Mucosa of rectum (tissue), 2 donors: ENCODE measurements around the gene KLHL3.

Source experiments
- H3K27ac ChIP-seq, 2 donors: one replicate each; pipeline ENCODE4 v1.7.0; 2013; ENCODE audit warnings: inconsistent platforms in 2 of 2, low read depth in 2 of 2, low read length in 2 of 2
- H3K27me3 ChIP-seq, 2 donors: one replicate each; pipeline ENCODE4 v1.7.0; 2013; ENCODE audit warnings: low read length in 2 of 2; ENCODE audit not compliant: control insufficient read depth in 2 of 2, insufficient read depth in 2 of 2
- H3K36me3 ChIP-seq, 2 donors: one replicate each; pipeline ENCODE4 v1.7.0; 2013; ENCODE audit warnings: low read length in 2 of 2; ENCODE audit not compliant: control insufficient read depth in 2 of 2, insufficient read depth in 2 of 2
- H3K4me1 ChIP-seq, 2 donors: one replicate each; pipeline ENCODE4 v1.7.0; 2013; ENCODE audit warnings: low read length in 2 of 2, mild to moderate bottlenecking in 1 of 2; ENCODE audit not compliant: control insufficient read depth in 2 of 2, insufficient read depth in 2 of 2
- H3K4me3 ChIP-seq, 2 donors: one replicate each; pipeline ENCODE4 v1.7.0; 2013; ENCODE audit warnings: low read length in 2 of 2
- H3K9ac ChIP-seq, 2 donors: one replicate each; pipeline ENCODE4 v1.7.0; 2013; ENCODE audit warnings: low read length in 2 of 2, low read depth in 1 of 2, mild to moderate bottlenecking in 1 of 2
- H3K9me3 ChIP-seq, 2 donors: one replicate each; pipeline ENCODE4 v1.7.0; 2013; ENCODE audit warnings: low read length in 2 of 2; ENCODE audit not compliant: control insufficient read depth in 2 of 2
- donor health status: healthy.
- donor health status: Normal muscosa, but diverticular disease.

Gene KLHL3

GRCh38 chr5:137743031-137743640 lies 7.2 kb upstream of the KLHL3 start:
- Histone ChIP-seq H3K36me3 (no peaks in the 10 kb centered on the region), H3K27ac (no peak overlapping the region), H3K4me1 (no peaks in the 10 kb centered on the region), H3K9me3 (no peaks in the 10 kb centered on the region), H3K27me3 (no peaks in the 10 kb centered on the region), H3K9ac (no peak overlapping the region), H3K4me3 (no peak overlapping the region)

GRCh38 chr5:137741718-137742117 lies 5.8 kb upstream of the KLHL3 start:
- Histone ChIP-seq H3K27me3 (no peaks in the 10 kb centered on the region), H3K9ac (no peak overlapping the region), H3K27ac (no peak overlapping the region), H3K36me3 (no peaks in the 10 kb centered on the region), H3K4me1 (peaks cover 0 to 6% of the 10 kb centered on the region in 2 donors), H3K4me3 (no peak overlapping the region), H3K9me3 (no peaks in the 10 kb centered on the region)

DNA sequence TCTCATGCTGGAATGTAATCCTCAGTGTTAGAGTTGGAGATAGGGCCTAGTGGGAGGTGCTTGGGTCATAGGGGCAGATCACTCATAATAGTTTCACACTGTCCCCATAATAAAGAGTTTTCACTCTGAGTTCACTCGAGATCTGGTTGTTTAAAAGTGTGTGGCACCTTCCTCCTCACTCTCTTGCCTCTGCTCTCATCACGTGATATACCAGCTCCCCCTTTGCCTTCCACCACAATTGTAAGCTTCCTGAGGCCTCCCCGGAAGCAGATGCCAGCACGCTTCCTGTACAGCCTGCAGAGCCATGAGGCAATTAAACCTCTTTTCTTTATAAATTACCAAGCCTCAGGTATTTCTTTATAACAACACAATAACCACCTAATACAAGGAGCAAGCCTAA lies 3.8 kb upstream of the KLHL3 start:
- no peaks in the 10 kb centered on the region for H3K9me3 ChIP-seq
- peaks cover 10 to 19% of the 10 kb centered on the region in 2 donors for H3K4me1 ChIP-seq

GRCh38 chr5:137738947-137739346 lies 3.1 kb upstream of the KLHL3 start:
- Histone ChIP-seq H3K9ac (no peak overlapping the region), H3K27me3 (no peaks in the 10 kb centered on the region), H3K27ac (no peak overlapping the region), H3K9me3 (no peaks in the 10 kb centered on the region), H3K4me1 (peaks cover 10 to 19% of the 10 kb centered on the region in 2 donors), H3K36me3 (no peaks in the 10 kb centered on the region), H3K4me3 (no peak overlapping the region)

More for the DNA sequence above, 3.8 kb upstream of the KLHL3 start:
- Histone ChIP-seq H3K36me3 (no peaks in the 10 kb centered on the region), H3K9ac (no peak overlapping the region), H3K4me3 (no peak overlapping the region), H3K27me3 (no peaks in the 10 kb centered on the region), H3K27ac (no peak overlapping the region)

DNA sequence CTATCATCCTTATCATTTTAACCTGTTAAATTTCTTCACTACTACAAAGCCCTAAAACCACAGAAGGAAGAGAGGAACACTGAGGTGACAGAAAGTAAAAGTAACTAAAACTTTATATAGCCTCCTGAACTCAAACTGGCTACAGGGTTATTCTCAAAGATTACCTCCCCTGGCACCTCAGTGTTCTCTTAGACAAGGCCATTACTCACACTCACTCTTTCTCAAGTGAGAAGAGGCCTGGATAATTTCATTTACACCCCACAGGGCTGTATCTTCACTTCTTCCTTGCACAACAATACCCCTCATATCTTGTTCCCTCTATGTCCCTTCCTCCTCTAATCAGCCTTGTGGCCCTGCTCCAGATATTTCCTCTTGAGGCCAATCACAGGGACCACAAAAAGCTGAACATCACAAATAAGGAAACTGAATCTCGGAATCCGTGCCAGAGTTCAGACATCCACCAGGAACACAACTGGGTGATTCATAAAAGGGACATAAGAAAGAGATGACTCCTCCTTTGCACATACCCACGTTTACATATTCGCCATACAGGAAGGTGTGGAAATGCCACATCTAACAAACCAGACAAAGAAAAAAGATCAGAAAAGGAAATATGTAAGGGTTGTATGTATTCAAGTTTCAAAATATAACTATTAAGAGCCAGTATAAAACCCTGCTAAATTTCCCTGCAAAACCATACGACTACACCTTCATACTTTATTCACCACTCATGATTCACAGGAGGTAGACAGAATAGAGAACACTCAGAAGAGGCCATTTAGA lies 1.7 kb upstream of the KLHL3 start:
- no peak overlapping the region for H3K9ac ChIP-seq
- H3K4me3 ChIP-seq, result no peak overlapping the region
- no peaks in the 10 kb centered on the region for H3K9me3 ChIP-seq
- H3K36me3 ChIP-seq, result no peaks in the 10 kb centered on the region
- no peak overlapping the region for H3K27ac ChIP-seq
- peaks cover 10 to 19% of the 10 kb centered on the region in 2 donors for H3K4me1 ChIP-seq
- no peaks in the 10 kb centered on the region for H3K27me3 ChIP-seq

GRCh38 chr5:137736496-137736895 lies 607 bp upstream of the KLHL3 start:
- Histone ChIP-seq H3K27me3 (no peaks in the 10 kb centered on the region), H3K9ac (no peak overlapping the region), H3K36me3 (no peaks in the 10 kb centered on the region), H3K4me1 (peaks cover 10 to 19% of the 10 kb centered on the region in 2 donors), H3K4me3 (peak overlapping the region in 1 of 2 donors; percentile 73), H3K27ac (no peak overlapping the region), H3K9me3 (no peaks in the 10 kb centered on the region)

GRCh38 chr5:137734962-137735554 lies 831 bp downstream of the KLHL3 start:
- peak overlapping the region; percentile 60 to 73 for H3K4me3 ChIP-seq
- peak overlapping the region in 1 of 2 donors; percentile 19 for H3K27ac ChIP-seq
- H3K36me3 ChIP-seq, result no peaks in the 10 kb centered on the region
- H3K9ac ChIP-seq, result peak overlapping the region; percentile 57 to 58
- peaks cover 10 to 19% of the 10 kb centered on the region in 2 donors for H3K4me1 ChIP-seq
- H3K9me3 ChIP-seq, result no peaks in the 10 kb centered on the region
- no peaks in the 10 kb centered on the region for H3K27me3 ChIP-seq

GRCh38 chr5:137734331-137734730 lies 1.6 kb downstream of the KLHL3 start:
- Histone ChIP-seq H3K4me3 (peak overlapping the region in 1 of 2 donors; percentile 73), H3K4me1 (peaks cover 10 to 19% of the 10 kb centered on the region in 2 donors), H3K27me3 (no peaks in the 10 kb centered on the region), H3K9ac (no peak overlapping the region), H3K9me3 (no peaks in the 10 kb centered on the region), H3K36me3 (no peaks in the 10 kb centered on the region), H3K27ac (no peak overlapping the region)

DNA sequence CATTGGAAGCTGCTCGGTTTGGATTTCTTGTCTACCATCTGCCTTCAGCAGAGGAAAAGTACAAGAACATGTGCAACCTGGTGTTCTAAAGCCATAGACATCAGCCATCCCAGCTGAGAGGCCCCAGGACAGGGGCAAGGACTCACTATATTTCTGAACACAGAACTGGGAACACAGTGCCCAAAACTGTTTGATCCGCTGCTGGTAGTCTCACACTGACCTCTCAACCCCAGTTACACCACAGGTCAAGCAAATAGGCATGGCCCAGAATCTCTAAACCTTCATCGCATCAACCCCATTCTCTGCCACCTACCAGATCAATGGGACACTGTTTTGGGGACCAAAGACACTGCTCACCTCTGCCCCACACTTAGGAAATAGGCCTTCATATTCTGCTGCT lies 2.0 kb downstream of the KLHL3 start:
- Histone ChIP-seq H3K27ac (no peak overlapping the region), H3K4me1 (peaks cover 10 to 19% of the 10 kb centered on the region in 2 donors), H3K4me3 (no peak overlapping the region), H3K9me3 (no peaks in the 10 kb centered on the region), H3K27me3 (no peaks in the 10 kb centered on the region), H3K36me3 (no peaks in the 10 kb centered on the region), H3K9ac (no peak overlapping the region)

- peaks cover 10 to 19% of the 10 kb centered on the region in 2 donors for H3K4me1 ChIP-seq
- no peaks in the 10 kb centered on the region for H3K27me3 ChIP-seq
- no peaks in the 10 kb centered on the region for H3K9me3 ChIP-seq
- H3K27ac ChIP-seq, result no peak overlapping the region
- H3K36me3 ChIP-seq, result no peaks in the 10 kb centered on the region
- H3K4me3 ChIP-seq, result no peak overlapping the region
- no peak overlapping the region for H3K9ac ChIP-seq
Measured at GRCh38 chr5:137733006-137733405, 2.9 kb downstream of the KLHL3 start.
